ENCODE data around the gene ALOX15B.

Gene ALOX15B

GRCh38 chr17:8038954-8039610 is at the start of gene ALOX15B:
ALOX15B (plus strand) TSS chr17:8039059; CDS start chr17:8039156, 97 bp downstream.
- DNase-seq (ENCODE audit: low spot score): no peak

GRCh38 chr17:7989781-7990655 is 48.8 kb upstream of the ALOX15B start:
- DNase-seq (ENCODE audit: low spot score): peak; percentile 78

- DNase-seq (ENCODE audit: low spot score): no peak
Measured at GRCh38 chr17:7992516-7992915, 46.3 kb upstream of the ALOX15B start.

- DNase-seq (ENCODE audit: low spot score): peak; percentile 18
Measured at GRCh38 chr17:7992924-7993323, 45.9 kb upstream of the ALOX15B start.

GRCh38 chr17:7993972-7994589 is 44.8 kb upstream of the ALOX15B start:
- DNase-seq (ENCODE audit: low spot score): no peak

- DNase-seq (ENCODE audit: low spot score): no peak
Measured at GRCh38 chr17:7995724-7996123, 43.1 kb upstream of the ALOX15B start.

GRCh38 chr17:7997186-7997585 is 41.7 kb upstream of the ALOX15B start:
- DNase-seq (ENCODE audit: low spot score): peak; percentile 61

- no peak for DNase-seq (ENCODE audit: low spot score)
Measured at GRCh38 chr17:8001976-8002720, 36.7 kb upstream of the ALOX15B start, which contains the start of gene GUCY2D. GUCY2D (plus strand) TSS chr17:8002615; CDS start chr17:8003048, 433 bp downstream.

GRCh38 chr17:8002721-8003593 is 35.9 kb upstream of the ALOX15B start:
- no peak for DNase-seq (ENCODE audit: low spot score)

- DNase-seq (ENCODE audit: low spot score): no peak
Measured at GRCh38 chr17:8003594-8004181, 35.2 kb upstream of the ALOX15B start.

GRCh38 chr17:8004899-8005298 is 34.0 kb upstream of the ALOX15B start:
- no peak for DNase-seq (ENCODE audit: low spot score)

GRCh38 chr17:8005357-8005756 is 33.5 kb upstream of the ALOX15B start:
- no peak for DNase-seq (ENCODE audit: low spot score)

- peak; percentile 50 for DNase-seq (ENCODE audit: low spot score)
Measured at GRCh38 chr17:8005967-8006730, 32.7 kb upstream of the ALOX15B start.

GRCh38 chr17:8006836-8007680 is 31.8 kb upstream of the ALOX15B start:
- DNase-seq (ENCODE audit: low spot score): no peak

- no peak for DNase-seq (ENCODE audit: low spot score)
Measured at GRCh38 chr17:8007836-8008235, 31.0 kb upstream of the ALOX15B start.

GRCh38 chr17:8012045-8012580 is 26.7 kb upstream of the ALOX15B start:
- DNase-seq (ENCODE audit: low spot score): no peak

- no peak for DNase-seq (ENCODE audit: low spot score)
Measured at GRCh38 chr17:8012996-8013640, 25.7 kb upstream of the ALOX15B start.

Data from NAMALWA (cell line).